ENCODE results near the gene CNNM1.

CNNM1 gene

DNA sequence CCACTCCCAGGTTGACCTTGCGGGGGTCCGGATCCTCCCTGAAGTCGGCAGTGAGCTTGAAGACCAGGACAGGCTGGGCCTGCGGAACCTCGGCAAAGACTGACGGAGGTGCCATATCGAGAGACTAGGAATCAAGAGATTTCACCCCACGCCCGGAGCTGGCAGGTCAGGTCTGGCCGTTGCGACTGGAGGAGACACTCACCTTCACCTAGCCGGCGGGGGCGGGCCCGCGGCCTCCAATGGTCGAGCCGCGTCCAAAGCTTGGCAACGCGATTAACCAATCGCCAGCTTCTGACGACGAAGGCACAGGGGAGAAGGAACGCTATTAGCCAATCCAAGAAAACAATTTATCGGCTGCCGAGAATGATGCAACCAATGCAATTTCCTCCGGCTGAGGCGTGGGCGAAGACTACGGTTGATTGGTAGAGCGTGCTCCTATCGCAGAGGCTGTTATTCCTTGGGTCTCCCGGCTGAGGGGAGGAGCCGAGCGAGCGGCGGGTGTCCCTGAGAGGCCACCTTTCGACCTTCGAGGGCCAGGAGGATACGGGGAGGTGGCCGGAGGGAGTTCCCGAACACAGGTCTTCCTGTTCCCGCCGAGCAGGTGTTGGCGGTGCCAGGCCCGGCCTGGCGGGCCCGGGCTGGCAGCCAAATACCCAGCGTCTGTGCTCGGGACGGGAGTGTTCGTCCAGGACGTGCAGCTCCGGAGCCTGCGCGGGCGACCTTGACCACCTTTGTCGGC lies 101.5 kb downstream of the CNNM1 start, which contains the start of gene GOT1:
GOT1 (minus strand) TSS at position 174 of the 739 bp plus-strand sequence; CDS start at position 115, 59 bp downstream.
- TF ChIP-seq, protein P1, sequence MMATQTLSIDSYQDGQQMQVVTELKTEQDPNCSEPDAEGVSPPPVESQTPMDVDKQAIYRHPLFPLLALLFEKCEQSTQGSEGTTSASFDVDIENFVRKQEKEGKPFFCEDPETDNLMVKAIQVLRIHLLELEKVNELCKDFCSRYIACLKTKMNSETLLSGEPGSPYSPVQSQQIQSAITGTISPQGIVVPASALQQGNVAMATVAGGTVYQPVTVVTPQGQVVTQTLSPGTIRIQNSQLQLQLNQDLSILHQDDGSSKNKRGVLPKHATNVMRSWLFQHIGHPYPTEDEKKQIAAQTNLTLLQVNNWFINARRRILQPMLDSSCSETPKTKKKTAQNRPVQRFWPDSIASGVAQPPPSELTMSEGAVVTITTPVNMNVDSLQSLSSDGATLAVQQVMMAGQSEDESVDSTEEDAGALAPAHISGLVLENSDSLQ (IDR thresholded peaks at IDR 0.05) = peak; percentile 97
- TF ChIP-seq LEF1 (IDR thresholded peaks at IDR 0.05; ENCODE audit: borderline replicate concordance) (no peak), L3MBTL2 (conservative IDR thresholded peaks at IDR 0.05) (peak; percentile 83)
- peak; percentile 99 for DNase-seq (ENCODE audit: extremely low spot score)
- POLR2A ChIA-PET = interaction anchor here (0.6 to 2.4 kb wide), 32 partner anchors 9 to 996 kb away, joined by 3 to 25 read pairs (median 4); partner anchors contain the start of genes CNNM1, CUTC, ENTPD7 and SLC25A28
- CTCF ChIA-PET = no interaction called here

DNA sequence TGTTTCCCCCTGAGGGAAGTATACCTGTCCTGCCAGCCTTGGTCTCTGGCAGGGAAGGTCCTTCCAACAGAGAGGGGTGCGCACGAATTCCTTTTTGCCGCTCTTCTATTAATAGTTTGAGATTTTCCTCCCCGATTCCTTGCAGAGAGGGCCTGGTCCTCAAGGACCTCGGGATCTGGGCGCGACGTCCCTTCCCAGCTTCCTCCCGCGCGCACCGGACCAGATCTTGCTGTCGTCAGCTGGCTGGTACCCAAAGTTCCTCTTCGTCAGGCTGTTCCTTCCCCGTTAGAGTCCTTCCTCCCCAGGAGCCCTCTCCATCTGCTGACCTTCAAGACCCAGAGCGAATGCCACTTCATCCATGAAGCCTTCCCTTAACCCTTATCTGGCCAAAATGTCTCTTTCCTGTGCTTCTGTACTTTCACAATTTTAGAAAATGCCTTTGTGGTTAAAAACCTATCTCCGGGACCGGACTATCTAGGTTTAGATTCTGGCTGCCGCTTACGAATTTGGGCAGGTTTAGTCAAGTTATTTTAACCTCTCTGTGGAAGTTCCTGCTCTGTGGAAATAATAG lies 102.1 kb downstream of the CNNM1 start:
- CTCF ChIA-PET = no interaction called here
- POLR2A ChIA-PET = interaction anchor here (0.6 to 2.4 kb wide), 26 partner anchors 9 to 996 kb away, joined by 3 to 25 read pairs (median 4); partner anchors contain the start of genes CNNM1, ENTPD7 and SLC25A28
- no peak for DNase-seq (ENCODE audit: extremely low spot score)
- TF ChIP-seq BHLHE40 (IDR thresholded peaks at IDR 0.05; ENCODE audit: borderline replicate concordance) (no peak), L3MBTL2 (conservative IDR thresholded peaks at IDR 0.05) (peak; percentile 73), LEF1 (IDR thresholded peaks at IDR 0.05; ENCODE audit: borderline replicate concordance) (no peak)

DNA sequence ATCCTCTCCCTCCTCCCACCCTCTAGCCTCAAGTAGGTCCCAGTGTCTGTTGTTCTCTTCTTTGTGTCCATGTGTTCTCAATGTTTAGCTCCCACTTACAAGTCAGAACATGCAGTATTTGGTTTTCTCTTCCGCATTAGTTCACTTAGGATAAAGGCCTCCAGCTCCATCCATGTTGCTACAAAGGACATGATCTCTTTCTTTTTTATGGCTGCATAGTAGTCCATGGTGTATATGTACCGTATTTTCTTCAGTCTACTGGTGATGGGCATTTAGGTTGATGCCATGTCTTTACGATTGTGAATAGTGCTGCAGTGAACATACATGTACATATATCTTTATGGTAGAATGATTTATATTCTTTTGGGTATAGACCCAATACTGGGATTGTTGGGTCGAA lies 102.9 kb downstream of the CNNM1 start:
- no peak for TF ChIP-seq SUZ12 (IDR thresholded peaks at IDR 0.05)
- no peak for TF ChIP-seq NFRKB (IDR thresholded peaks at IDR 0.05)
- no peak for TF ChIP-seq TARDBP (IDR thresholded peaks at IDR 0.05)
- TF ChIP-seq FOXM1 (IDR thresholded peaks at IDR 0.05; ENCODE audit: borderline replicate concordance) = no peak
- TF ChIP-seq ZNF384 (IDR thresholded peaks at IDR 0.05) = no peak
- TF ChIP-seq, protein P1 (IDR thresholded peaks at IDR 0.05) = no peak
- TF ChIP-seq FOXK2 (IDR thresholded peaks at IDR 0.05) = no peak
- TF ChIP-seq ARNT (IDR thresholded peaks at IDR 0.05) = no peak
- TF ChIP-seq ELF4 (IDR thresholded peaks at IDR 0.05) = no peak
- TF ChIP-seq SP1 (IDR thresholded peaks at IDR 0.05) = no peak
- TF ChIP-seq HDGF (IDR thresholded peaks at IDR 0.05; ENCODE audit: borderline replicate concordance) = no peak
- no peak for TF ChIP-seq LEF1 (IDR thresholded peaks at IDR 0.05; ENCODE audit: borderline replicate concordance)
- no peak for DNase-seq (ENCODE audit: extremely low spot score)
- CTCF ChIA-PET = no interaction called here
- POLR2A ChIA-PET = no interaction called here

DNA sequence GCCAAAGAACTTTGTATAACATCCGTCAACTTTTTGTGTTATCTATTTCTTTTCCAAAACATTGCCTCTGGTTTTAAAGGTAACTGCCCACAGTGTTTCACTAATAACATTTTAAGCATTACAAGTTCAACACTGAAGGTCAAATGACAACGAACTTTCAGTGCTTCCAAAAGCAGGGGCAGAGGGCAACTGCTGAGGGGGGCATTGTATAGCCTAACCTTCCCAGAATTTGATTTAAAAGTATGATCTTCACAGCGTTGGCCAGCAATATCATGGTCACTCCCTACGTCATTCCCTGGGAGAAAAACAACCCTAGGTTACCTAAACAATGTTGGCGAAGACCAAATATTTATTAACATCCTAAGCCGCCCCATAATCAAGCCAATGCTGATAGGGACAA lies 103.7 kb downstream of the CNNM1 start:
- DNase-seq (ENCODE audit: extremely low spot score) = no peak
- TF ChIP-seq LEF1 (IDR thresholded peaks at IDR 0.05; ENCODE audit: borderline replicate concordance) = no peak
- ChIA-PET POLR2A (interaction anchor here (0.6 to 1.4 kb wide), 2 partner anchors 99 to 115 kb away, joined by 3 read pairs; no protein-coding TSS in a partner anchor), CTCF (no interaction called here)

DNA sequence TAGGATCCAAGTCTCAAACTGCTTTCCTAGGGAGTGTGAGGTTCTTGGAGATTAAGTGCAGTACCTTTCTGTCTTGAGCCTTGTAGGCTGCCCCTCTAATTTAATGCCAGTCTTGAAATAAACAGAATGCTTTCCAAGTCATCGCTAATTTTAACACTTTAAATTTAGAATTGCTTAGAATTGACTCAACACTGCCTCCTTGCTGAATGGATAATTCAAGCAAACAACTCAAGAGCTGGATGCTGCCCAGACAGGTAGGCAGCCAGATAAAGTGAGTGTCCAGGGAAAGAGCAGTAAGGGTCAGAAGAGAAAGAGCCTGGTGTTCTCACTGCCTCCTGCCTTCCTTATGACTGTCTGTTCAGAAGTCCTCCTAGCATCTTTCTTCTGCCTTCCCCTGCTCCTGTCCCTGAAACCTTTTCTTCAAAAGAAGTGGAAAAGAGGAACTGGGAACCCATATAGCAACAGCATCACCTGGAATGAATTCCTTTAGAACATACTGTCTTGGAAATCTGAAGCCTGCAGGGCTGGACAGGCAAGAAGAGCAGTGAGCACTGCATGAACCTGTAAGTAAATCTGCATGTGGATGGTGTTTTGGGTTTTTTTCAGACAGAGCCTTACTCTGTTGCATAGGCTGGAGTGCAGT lies 104.3 kb downstream of the CNNM1 start:
- DNase-seq (ENCODE audit: extremely low spot score) = no peak
- TF ChIP-seq ZNF384 (IDR thresholded peaks at IDR 0.05) = no peak
- TF ChIP-seq SUZ12 (IDR thresholded peaks at IDR 0.05) = no peak
- TF ChIP-seq SP1 (IDR thresholded peaks at IDR 0.05) = no peak
- TF ChIP-seq LEF1 (IDR thresholded peaks at IDR 0.05; ENCODE audit: borderline replicate concordance) = no peak
- TF ChIP-seq FOXM1 (IDR thresholded peaks at IDR 0.05; ENCODE audit: borderline replicate concordance) = no peak
- TF ChIP-seq L3MBTL2 (conservative IDR thresholded peaks at IDR 0.05) = no peak
- TF ChIP-seq FOXK2 (IDR thresholded peaks at IDR 0.05) = no peak
- TF ChIP-seq, protein P1 (IDR thresholded peaks at IDR 0.05) = no peak
- no peak for TF ChIP-seq CTBP1 (IDR thresholded peaks at IDR 0.05; ENCODE audit: borderline replicate concordance)
- no peak for TF ChIP-seq NFRKB (IDR thresholded peaks at IDR 0.05)
- no peak for TF ChIP-seq FOXA1 (IDR thresholded peaks at IDR 0.05)
- TF ChIP-seq ARNT (IDR thresholded peaks at IDR 0.05) = no peak
- TF ChIP-seq HDGF (IDR thresholded peaks at IDR 0.05; ENCODE audit: borderline replicate concordance) = no peak
- TF ChIP-seq TARDBP (IDR thresholded peaks at IDR 0.05) = no peak
- TF ChIP-seq BHLHE40 (IDR thresholded peaks at IDR 0.05; ENCODE audit: borderline replicate concordance) = no peak
- no peak for TF ChIP-seq ELF4 (IDR thresholded peaks at IDR 0.05)
- POLR2A ChIA-PET = interaction anchor here (1.4 kb wide), 1 partner anchor 114 kb away, joined by 3 read pairs; no protein-coding TSS in a partner anchor
- CTCF ChIA-PET = interaction anchor here (0.6 kb wide), 1 partner anchor 85 kb away, joined by 3 read pairs; no protein-coding TSS in a partner anchor

DNA sequence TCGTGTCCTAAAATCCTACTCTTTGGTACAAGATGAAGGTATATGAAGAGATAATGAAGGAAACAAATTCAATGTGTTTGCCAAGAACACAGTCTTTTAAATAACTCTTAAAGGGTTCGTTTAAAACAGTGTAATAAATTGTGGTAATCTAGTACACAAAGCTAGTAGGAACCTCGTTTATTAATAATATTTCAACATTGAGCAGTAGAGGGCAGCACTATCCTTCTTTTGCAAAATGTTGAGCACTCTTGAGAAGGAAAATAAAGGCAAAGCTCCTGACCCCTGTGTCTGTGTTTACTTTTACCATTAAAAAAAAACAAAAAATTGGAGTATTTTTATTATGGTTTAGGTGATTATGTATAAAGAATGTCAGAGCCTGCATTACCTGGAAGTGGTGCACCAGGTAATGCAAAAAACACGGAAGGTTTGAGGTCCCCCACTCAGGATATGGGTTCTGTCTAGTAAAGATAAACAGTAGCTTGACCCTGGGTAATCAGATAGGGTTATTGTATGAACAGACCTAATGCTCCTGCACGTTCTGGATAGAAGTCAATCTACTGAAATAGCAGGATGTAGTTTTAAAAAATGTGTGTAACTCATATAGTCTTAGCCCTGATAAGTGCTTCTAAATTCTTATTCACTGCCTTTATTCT lies 107.0 kb downstream of the CNNM1 start:
- ChIA-PET POLR2A (interaction anchor here (0.7 to 1.5 kb wide), 5 partner anchors 11 to 185 kb away, joined by 3 to 5 read pairs (median 3); no protein-coding TSS in a partner anchor), CTCF (interaction anchor here (0.6 to 2.6 kb wide), 25 partner anchors 8 to 519 kb away, joined by 3 to 19 read pairs (median 4); partner anchors contain the start of gene SLC25A28)
- no peak for DNase-seq (ENCODE audit: extremely low spot score)
- no peak for TF ChIP-seq SUZ12 (IDR thresholded peaks at IDR 0.05)
- TF ChIP-seq CTBP1 (IDR thresholded peaks at IDR 0.05; ENCODE audit: borderline replicate concordance) = no peak
- no peak for TF ChIP-seq ARNT (IDR thresholded peaks at IDR 0.05)
- no peak for TF ChIP-seq BHLHE40 (IDR thresholded peaks at IDR 0.05; ENCODE audit: borderline replicate concordance)
- no peak for TF ChIP-seq LEF1 (IDR thresholded peaks at IDR 0.05; ENCODE audit: borderline replicate concordance)
- no peak for TF ChIP-seq ZNF384 (IDR thresholded peaks at IDR 0.05)
- TF ChIP-seq FOXM1 (IDR thresholded peaks at IDR 0.05; ENCODE audit: borderline replicate concordance) = no peak
- TF ChIP-seq SP1 (IDR thresholded peaks at IDR 0.05) = no peak
- TF ChIP-seq NFRKB (IDR thresholded peaks at IDR 0.05) = no peak
- no peak for TF ChIP-seq L3MBTL2 (conservative IDR thresholded peaks at IDR 0.05)

Data from HEK293T (cell line).